ENCODE results near the gene PHC3. TPM values are rescaled to one million over a fixed set of nuclear protein-coding genes. Genes with fewer than 3 reads are reported as not detected.
A peak's percentile ranks its signal among the peaks of the same experiment; 100 is the strongest.

The PHC3 gene
- total and polyA plus RNA-seq, 2 experiments from 2014 or later = 36.6 to 39.8 TPM

GRCh38 chr3:170054204-170054603, 127.3 kb downstream of the PHC3 start:
- H3K36me3 ChIP-seq (replicated peaks; ENCODE audit: insufficient read depth, low read depth) = no peaks in the 10 kb centered on the region
- H3K4me1 ChIP-seq (ENCODE audit: insufficient read depth) = no peaks in the 10 kb centered on the region
- peaks cover 75% of the 10 kb centered on the region for H3K79me2 ChIP-seq
- no peaks in the 10 kb centered on the region for H4K20me1 ChIP-seq (ENCODE audit: insufficient read depth, poor library complexity, severe bottlenecking)
- no peaks in the 10 kb centered on the region for H3K27me3 ChIP-seq
- H3K4me3 ChIP-seq = no peak overlapping the region
- H3K4me2 ChIP-seq = no peak overlapping the region
- peak; percentile 36 for TF ChIP-seq CTCF (IDR thresholded peaks at IDR 0.05; ENCODE audit: poor library complexity)
- TF ChIP-seq EZH2phosphoT487 (IDR thresholded peaks at IDR 0.05; ENCODE audit: low read depth, severe bottlenecking, unreplicated experiment) = no peak
- no peak for TF ChIP-seq EZH2 (IDR thresholded peaks at IDR 0.05; ENCODE audit: borderline replicate concordance)
- H3K9me3 ChIP-seq (ENCODE audit: low read depth) = no peaks in the 10 kb centered on the region
- H3K27ac ChIP-seq = no peak overlapping the region
- 90% methylated on average over 1 of the region's 1 CpG for WGBS (ENCODE audit: low lambda C conversion rate, missing lambda C conversion rate)
- no peaks in the 10 kb centered on the region for H3K9me2 ChIP-seq (replicated peaks; ENCODE audit: insufficient read depth)
- no peak for DNase-seq (ENCODE audit: low spot score)
- no peak overlapping the region for H2AFZ ChIP-seq

GRCh38 chr3:170052398-170052797, 129.1 kb downstream of the PHC3 start:
- no peaks in the 10 kb centered on the region for H3K27me3 ChIP-seq
- TF ChIP-seq CTCF (IDR thresholded peaks at IDR 0.05; ENCODE audit: poor library complexity) (no peak), EZH2 (IDR thresholded peaks at IDR 0.05; ENCODE audit: borderline replicate concordance) (no peak), EZH2phosphoT487 (IDR thresholded peaks at IDR 0.05; ENCODE audit: low read depth, severe bottlenecking, unreplicated experiment) (no peak)
- H3K4me3 ChIP-seq = no peak overlapping the region
- no peaks in the 10 kb centered on the region for H3K4me1 ChIP-seq (ENCODE audit: insufficient read depth)
- H3K27ac ChIP-seq = no peak overlapping the region
- no peaks in the 10 kb centered on the region for H3K9me2 ChIP-seq (replicated peaks; ENCODE audit: insufficient read depth)
- no peak overlapping the region for H2AFZ ChIP-seq
- no peak for DNase-seq (ENCODE audit: low spot score)
- no peaks in the 10 kb centered on the region for H3K9me3 ChIP-seq (ENCODE audit: low read depth)
- peaks cover 89% of the 10 kb centered on the region for H3K79me2 ChIP-seq
- no peaks in the 10 kb centered on the region for H3K36me3 ChIP-seq (replicated peaks; ENCODE audit: insufficient read depth, low read depth)
- H3K4me2 ChIP-seq = no peak overlapping the region
- no peaks in the 10 kb centered on the region for H4K20me1 ChIP-seq (ENCODE audit: insufficient read depth, poor library complexity, severe bottlenecking)

GRCh38 chr3:170050753-170051152, 130.8 kb downstream of the PHC3 start:
- Histone ChIP-seq H3K36me3 (replicated peaks; ENCODE audit: insufficient read depth, low read depth) (no peaks in the 10 kb centered on the region), H3K79me2 (peaks cover 74% of the 10 kb centered on the region), H2AFZ (no peak overlapping the region), H3K27ac (no peak overlapping the region), H4K20me1 (ENCODE audit: insufficient read depth, poor library complexity, severe bottlenecking) (no peaks in the 10 kb centered on the region), H3K4me1 (ENCODE audit: insufficient read depth) (peaks cover 8% of the 10 kb centered on the region), H3K4me2 (no peak overlapping the region), H3K9me2 (replicated peaks; ENCODE audit: insufficient read depth) (no peaks in the 10 kb centered on the region), H3K27me3 (no peaks in the 10 kb centered on the region), H3K4me3 (no peak overlapping the region), H3K9me3 (ENCODE audit: low read depth) (no peaks in the 10 kb centered on the region)
- DNase-seq (ENCODE audit: low spot score) = no peak
- WGBS (ENCODE audit: low lambda C conversion rate, missing lambda C conversion rate) = 80% methylated on average over 4 of the region's 4 CpGs
- no peak for TF ChIP-seq EZH2phosphoT487 (IDR thresholded peaks at IDR 0.05; ENCODE audit: low read depth, severe bottlenecking, unreplicated experiment)
- no peak for TF ChIP-seq EZH2 (IDR thresholded peaks at IDR 0.05; ENCODE audit: borderline replicate concordance)
- TF ChIP-seq CTCF (IDR thresholded peaks at IDR 0.05; ENCODE audit: poor library complexity) = no peak

Measured in hepatocyte (in vitro differentiated cells).